Heart left ventricle (tissue), 13 donors: ENCODE measurements around the gene SUMF1.

Experiments used
- CTCF ChIP-seq, 12 donors: fragments of 200-600 bp; sonication (generic) in 4 of 12; IDR thresholded peaks; one replicate each; pipeline versions ENCODE4 v1.5.0 to v1.8.0; 2018 to 2022; ENCODE audit warnings: antibody characterized with exemption in 12 of 12, mild to moderate bottlenecking in 5 of 12
- POLR2A ChIP-seq, 2 donors: fragments of 450-650 bp; IDR thresholded peaks; one replicate each; pipeline ENCODE4 v1.6.1; 2017; ENCODE audit warnings: antibody characterized with exemption in 2 of 2, mild to moderate bottlenecking in 2 of 2, moderate library complexity in 2 of 2
- donor health status: ischemic (EF 13 %, LVEDD 7.1; RV severe dilation, severe dysfunction).
- donor health status: DM: no; HTN: yes; CAD: no.
- donor health status: DM: no; HTN: no; CAD: no.
- donor health status: ischemic (EF 25% LVEDD 6.9; RV normal size, moderate dysfunction).
- donor health status: ischemic (EF 25% LVEDD 5.7; RV mildly dilated, moderate dysfunction).
- donor health status: ischemic (EF 35%, LVEDD 5.7; RV mildly dilated, moderate dysfunction).
- donor health status: nonischemic (EF 11% LVEDD 7.7; RV severe dilation, severe dysfunction).
- donor health status: DM: yes; HTN: yes; CAD: no.
- donor health status: PGD.
- donor health status: ischemic (EF 29% LVEDD 5.4; RV normal size, mild dysfunction).
- donor health status: nonischemic (EF 23%, LVEDD 6.1; RV moderate dilation, normal function).

GRCh38 chr3:4464576-4464975 lies 2.5 kb downstream of the SUMF1 start:
- TF ChIP-seq CTCF (IDR thresholded peaks at IDR 0.05) (no peak), POLR2A (IDR thresholded peaks at IDR 0.05) (no peak)
